Eye (tissue), 1 donor: ENCODE results near the gene COL11A1.
"Not testable (repeated sequence)": the region's sequence is repeated elsewhere in the genome, so short reads cannot be mapped to it uniquely, and the experiment has no call there.

Experiments
- DNase-seq: peaks from one replicate; pipeline ENCODE4 v3.0.0-alpha.2; 2015

The COL11A1 gene

DNA sequence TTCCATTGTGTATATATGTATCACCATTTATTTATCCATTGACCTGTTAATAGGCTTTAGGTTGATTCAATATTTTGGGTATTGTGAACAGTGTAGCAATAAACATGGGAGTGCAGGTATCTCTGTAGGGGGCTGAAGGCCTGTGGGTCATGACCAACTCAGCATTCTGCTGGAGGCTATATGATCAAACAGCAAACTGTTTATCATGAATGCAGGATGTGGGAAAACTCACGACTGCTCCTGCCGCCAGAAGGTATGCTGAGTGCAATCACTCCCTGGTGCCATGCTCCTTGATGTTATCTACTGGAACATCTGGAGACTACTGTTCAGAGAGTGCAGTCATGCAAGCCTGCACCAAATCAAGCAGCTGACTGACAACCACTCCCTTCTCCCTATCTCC, 275.2 kb downstream of the COL11A1 start:
- DNase-seq = no peak

DNA sequence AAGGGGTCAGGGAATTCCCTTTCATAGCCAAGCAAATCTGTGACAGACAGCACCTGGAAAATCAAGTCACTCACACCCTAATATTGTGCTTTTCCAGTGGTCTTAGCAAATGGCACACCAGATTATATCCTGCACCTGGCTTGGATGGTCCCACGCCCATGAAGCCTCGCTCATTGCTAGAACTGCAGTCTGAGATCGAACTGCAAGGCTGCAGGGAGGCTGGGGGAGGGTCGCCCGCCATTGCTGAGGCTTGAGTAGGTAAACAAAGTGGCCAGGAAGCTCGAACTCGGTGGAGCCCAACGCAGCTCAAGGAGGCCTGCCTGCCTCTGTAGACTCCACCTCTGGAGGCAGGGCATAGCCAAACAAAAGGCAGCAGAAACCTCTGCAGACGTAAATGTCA, 281.6 kb downstream of the COL11A1 start:
- DNase-seq = not testable (repeated sequence)
